B cell (primary cell): ENCODE measurements around the gene FUS. TPM values are rescaled to one million over a fixed set of nuclear protein-coding genes. Genes with fewer than 3 reads are reported as not detected.

Experiments
- ATAC-seq: fragments of 200-7000 bp; cut with Tn5 transposase; one replicate; pipeline ENCODE4 v1.10.0; 2021; ENCODE audit warnings: low read depth, mild to moderate bottlenecking, moderate number of reproducible peaks, moderate library complexity
- CTCF ChIA-PET: fragments of 350-600 bp; sonication (Branson Sonifier 250); formaldehyde crosslinking; loops from one replicate; lab custom pipeline; 2021; ENCODE audit warnings: antibody characterized with exemption, inconsistent platforms; lab: Charles Lee
- POLR2A ChIA-PET: fragments of 350-600 bp; sonication (Branson Sonifier 250); formaldehyde crosslinking; loops from one replicate; lab custom pipeline; 2021; ENCODE audit warnings: antibody characterized with exemption; lab: Charles Lee
- DNase-seq: peaks from one replicate; pipeline ENCODE4 v3.0.0; 2013
- H2AFZ ChIP-seq: 2 replicates; pipeline ENCODE4 v1.6.1; 2012; ENCODE audit warnings: mild to moderate bottlenecking, low read depth, low read length; ENCODE audit not compliant: insufficient read depth, poor library complexity, severe bottlenecking
- H3K27ac ChIP-seq, 2 donors: 1 replicate in 1 of 2; 2 replicates in 1 of 2; pipeline ENCODE4 v1.5.1; 2012 to 2013; ENCODE audit warnings: low read length in 2 of 2, mild to moderate bottlenecking in 2 of 2, moderate library complexity in 1 of 2
- H3K27me3 ChIP-seq, 4 experiments: fragments of 200-600 bp in 1 of 4; sonication (generic) in 1 of 4; replicated peaks in 1 of 4; 1 replicate in 2 of 4; 2 replicates in 2 of 4; pipeline versions ENCODE4 v1.6.1 to v1.7.0; 2013 to 2016; ENCODE audit warnings: low read length in 3 of 4, mild to moderate bottlenecking in 2 of 4, mixed read lengths in 1 of 4, moderate library complexity in 1 of 4; ENCODE audit not compliant: insufficient read depth in 4 of 4, control insufficient read depth in 3 of 4; ENCODE audit errors: control extremely low read depth in 1 of 4
- H3K36me3 ChIP-seq, 2 experiments: replicated peaks in 1 of 2; 1 replicate in 1 of 2; 2 replicates in 1 of 2; pipeline versions ENCODE4 v1.6.1 to v1.7.1; 2013; ENCODE audit warnings: low read length in 1 of 2; ENCODE audit not compliant: insufficient read depth in 2 of 2, control insufficient read depth in 1 of 2; ENCODE audit errors: control extremely low read depth in 1 of 2, extremely low read depth in 1 of 2
- H3K4me1 ChIP-seq, 2 donors: fragments of 200-600 bp in 1 of 2; sonication (generic) in 1 of 2; 1 replicate in 1 of 2; 2 replicates in 1 of 2; pipeline versions ENCODE4 v1.5.1 to v1.6.1; 2013 to 2017; ENCODE audit warnings: low read length in 2 of 2; ENCODE audit not compliant: control insufficient read depth in 2 of 2, insufficient read depth in 2 of 2
- H3K4me2 ChIP-seq: replicated peaks from 2 replicates; pipeline ENCODE3; 2012; ENCODE audit warnings: mild to moderate bottlenecking, low read depth, low read length; ENCODE audit not compliant: poor library complexity, severe bottlenecking
- H3K4me3 ChIP-seq, 5 experiments: fragments of 200-600 bp in 1 of 5; sonication (generic) in 1 of 5; 1 replicate in 3 of 5; 2 replicates in 2 of 5; pipeline versions ENCODE4 v1.5.1 to v1.7.0; 2011 to 2016; ENCODE audit warnings: low read length in 4 of 5, mild to moderate bottlenecking in 4 of 5, low read depth in 2 of 5, control low read depth in 1 of 5, moderate library complexity in 1 of 5; ENCODE audit not compliant: insufficient read depth in 1 of 5; ENCODE audit errors: control extremely low read depth in 1 of 5, extremely low read depth in 1 of 5
- H3K79me2 ChIP-seq: fragments of 200-600 bp; sonication (generic); one replicate; pipeline ENCODE4 v1.6.0; 2016; ENCODE audit warnings: low read length; ENCODE audit not compliant: control insufficient read depth, insufficient read depth
- H3K9ac ChIP-seq: fragments of 200-600 bp; sonication (generic); 2 replicates; pipeline ENCODE4 v1.6.1; 2017; ENCODE audit warnings: mild to moderate bottlenecking, low read length, moderate library complexity
- H3K9me3 ChIP-seq, 3 donors: one replicate each; pipeline versions ENCODE4 v1.6.1 to v1.7.1; 2013; ENCODE audit warnings: low read length in 2 of 3; ENCODE audit not compliant: control insufficient read depth in 2 of 3, insufficient read depth in 1 of 3; ENCODE audit errors: control extremely low read depth in 1 of 3
- H4K20me1 ChIP-seq: 2 replicates; pipeline ENCODE4 v1.6.0; 2012; ENCODE audit warnings: mild to moderate bottlenecking, low read length; ENCODE audit not compliant: insufficient read depth, control insufficient read depth, poor library complexity, severe bottlenecking
- H3K27ac Mint-ChIP-seq: one replicate; pipeline ENCODE4 v1.8.0; 2021; ENCODE audit warnings: mixed read lengths
- H3K27me3 Mint-ChIP-seq: one replicate; pipeline ENCODE4 v1.8.0; 2021; ENCODE audit warnings: mixed read lengths
- H3K4me1 Mint-ChIP-seq: one replicate; pipeline ENCODE4 v1.8.0; 2021; ENCODE audit warnings: mixed read lengths
- H3K4me3 Mint-ChIP-seq: one replicate; pipeline ENCODE4 v1.8.0; 2021; ENCODE audit warnings: mixed read lengths
- H3K9me3 Mint-ChIP-seq: one replicate; pipeline ENCODE4 v1.8.0; 2022; ENCODE audit warnings: mixed read lengths; ENCODE audit not compliant: insufficient read depth
- EZH2 ChIP-seq: IDR thresholded peaks from 2 replicates; pipeline ENCODE4 v1.6.1; 2012; ENCODE audit warnings: borderline replicate concordance, low read depth, mild to moderate bottlenecking, moderate library complexity, low read length; ENCODE audit not compliant: insufficient read depth, poor library complexity, severe bottlenecking
- WGBS: methylation state at CpG from one replicate; pipeline ENCODE4 v1.1.5; 2013; ENCODE audit warnings: missing lambda C conversion rate; ENCODE audit not compliant: insufficient coverage; 5-methylcytosine and 5-hydroxymethylcytosine counted together
- intact Hi-C: fragments of 100-400 bp; cut with micrococcal nuclease; formaldehyde crosslinking; loops from one replicate; pipeline ENCODE4 v1.10.0; 2022
- polyA plus RNA-seq: library from polyadenylated mRNA; depleted of rRNA; stranded (reverse); fragments of >200 nt; gene quantifications from 2 replicates; pipeline ENCODE4 v1.2.3, GENCODE V29; 2012
- small RNA-seq: library from RNA; depleted of rRNA; stranded (forward); fragments of <200 nt; gene quantifications from one replicate; pipeline ENCODE3, GENCODE V24; 2012; ENCODE audit warnings: low replicate concordance, low read depth; ENCODE audit not compliant: insufficient read length
- total RNA-seq, 2 donors: library from RNA; stranded (reverse); fragments of 120-200 nt in 1 of 2; gene quantifications; 1 replicate in 1 of 2; 2 replicates in 1 of 2; pipeline versions ENCODE4 v1.2.3 to v1.2.4, GENCODE V29; 2013 to 2022
- TF ChIP-seq, protein P1 (sequence below): fragments of 200-600 bp; IDR thresholded peaks from one replicate; pipeline ENCODE4 v1.8.0; 2022; ENCODE audit warnings: antibody characterized with exemption, mild to moderate bottlenecking

The FUS gene
- total and polyA plus RNA-seq, 2 donors (not counting 1 experiment from before 2014, with no cell fraction given), result 181 to 597 TPM

DNA sequence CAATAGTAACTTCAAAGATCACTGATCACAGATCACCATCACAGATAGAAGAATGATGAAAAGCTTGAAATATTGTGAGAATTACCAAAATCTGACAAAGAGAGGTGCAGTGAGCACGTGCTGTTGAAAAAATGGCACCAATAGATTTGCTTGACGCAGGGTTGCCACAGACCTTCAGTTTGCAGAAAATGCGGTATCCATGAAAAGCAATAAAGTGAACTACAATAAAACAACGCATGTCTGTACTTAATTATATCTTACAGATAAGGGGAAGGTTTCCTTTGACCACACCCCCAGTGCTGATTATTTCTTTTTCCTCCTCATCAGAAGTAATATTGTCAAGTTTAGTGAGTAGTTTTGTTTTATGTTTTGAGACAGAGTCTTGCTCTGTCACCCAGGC is 58.1 kb downstream of the FUS start:
- no peaks in the 10 kb centered on the region for H3K36me3 ChIP-seq
- H3K4me1 ChIP-seq, result no peaks in the 10 kb centered on the region
- no peak overlapping the region for H3K27ac ChIP-seq
- no peak for ATAC-seq
- Mint-ChIP-seq H3K27me3 (peaks cover 3% of the 10 kb centered on the region), H3K4me3 (no peak overlapping the region), H3K27ac (no peak overlapping the region), H3K9me3 (no peaks in the 10 kb centered on the region), H3K4me1 (no peaks in the 10 kb centered on the region)
- no peak overlapping the region for H3K9ac ChIP-seq
- no peak overlapping the region for H2AFZ ChIP-seq
- TF ChIP-seq, protein P1, sequence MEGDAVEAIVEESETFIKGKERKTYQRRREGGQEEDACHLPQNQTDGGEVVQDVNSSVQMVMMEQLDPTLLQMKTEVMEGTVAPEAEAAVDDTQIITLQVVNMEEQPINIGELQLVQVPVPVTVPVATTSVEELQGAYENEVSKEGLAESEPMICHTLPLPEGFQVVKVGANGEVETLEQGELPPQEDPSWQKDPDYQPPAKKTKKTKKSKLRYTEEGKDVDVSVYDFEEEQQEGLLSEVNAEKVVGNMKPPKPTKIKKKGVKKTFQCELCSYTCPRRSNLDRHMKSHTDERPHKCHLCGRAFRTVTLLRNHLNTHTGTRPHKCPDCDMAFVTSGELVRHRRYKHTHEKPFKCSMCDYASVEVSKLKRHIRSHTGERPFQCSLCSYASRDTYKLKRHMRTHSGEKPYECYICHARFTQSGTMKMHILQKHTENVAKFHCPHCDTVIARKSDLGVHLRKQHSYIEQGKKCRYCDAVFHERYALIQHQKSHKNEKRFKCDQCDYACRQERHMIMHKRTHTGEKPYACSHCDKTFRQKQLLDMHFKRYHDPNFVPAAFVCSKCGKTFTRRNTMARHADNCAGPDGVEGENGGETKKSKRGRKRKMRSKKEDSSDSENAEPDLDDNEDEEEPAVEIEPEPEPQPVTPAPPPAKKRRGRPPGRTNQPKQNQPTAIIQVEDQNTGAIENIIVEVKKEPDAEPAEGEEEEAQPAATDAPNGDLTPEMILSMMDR, result no peak
- TF ChIP-seq EZH2, result no peak
- ChIA-PET CTCF (no interaction called here), POLR2A (no interaction called here)
- 100% methylated on average over 1 of the region's 4 CpGs for WGBS
- H3K79me2 ChIP-seq, result no peaks in the 10 kb centered on the region
- no peaks in the 10 kb centered on the region for H4K20me1 ChIP-seq
- intact Hi-C loops, result no loop called here
- no peak overlapping the region for H3K4me3 ChIP-seq
- H3K27me3 ChIP-seq, result peaks cover 0 to 4% (median 0%) of the 10 kb centered on the region in 4 experiments
- H3K4me2 ChIP-seq, result no peak overlapping the region
- DNase-seq, result no peak
- H3K9me3 ChIP-seq, result peaks cover 0 to 8% (median 0%) of the 10 kb centered on the region in 3 donors

Small RNA genes within 50 kb of the gene (small RNA-seq; reads per million reads assigned to genes)
- gene AC009088.4 (not detected), gene NDUFA3P6 (not detected)

Other genes starting within 250 kb of the FUS start
- gene ORAI3, start 231.1 kb upstream of the FUS start, total RNA-seq, result 51.8 and 55.8 TPM in 2 replicates
- 24.2 and 32.2 TPM in 2 replicates for gene ORAI3, start 231.1 kb upstream of the FUS start, polyA plus RNA-seq
- 37.2 and 39.5 TPM in 2 replicates for gene SETD1A, start 222.4 kb upstream of the FUS start, total RNA-seq
- gene SETD1A, start 222.4 kb upstream of the FUS start, polyA plus RNA-seq, result 11.5 and 12.4 TPM in 2 replicates
- gene HSD3B7, start 194.9 kb upstream of the FUS start, total RNA-seq, result 1.0 and 1.2 TPM in 2 replicates
- gene HSD3B7, start 194.9 kb upstream of the FUS start, polyA plus RNA-seq, result 0.65 and 0.89 TPM in 2 replicates
- gene STX1B, start 169.5 kb upstream of the FUS start, total RNA-seq, result 2.2 and 2.7 TPM in 2 replicates
- 1.8 and 2.1 TPM in 2 replicates for gene STX1B, start 169.5 kb upstream of the FUS start, polyA plus RNA-seq
- gene STX4, start 146.6 kb upstream of the FUS start, total RNA-seq, result 111 and 120 TPM in 2 replicates
- gene STX4, start 146.6 kb upstream of the FUS start, polyA plus RNA-seq, result 133 and 159 TPM in 2 replicates
- gene ZNF668, start 105.9 kb upstream of the FUS start, total RNA-seq, result 11.1 and 12.0 TPM in 2 replicates
- 5.1 and 5.8 TPM in 2 replicates for gene ZNF668, start 105.9 kb upstream of the FUS start, polyA plus RNA-seq
- 45.9 and 51.7 TPM in 2 replicates for gene ZNF646, start 105.7 kb upstream of the FUS start, total RNA-seq
- 9.2 and 14.7 TPM in 2 replicates for gene ZNF646, start 105.7 kb upstream of the FUS start, polyA plus RNA-seq
- gene PRSS53, start 91.2 kb upstream of the FUS start, total RNA-seq, result 10.7 and 10.8 TPM in 2 replicates
- 10.1 and 11.6 TPM in 2 replicates for gene PRSS53, start 91.2 kb upstream of the FUS start, polyA plus RNA-seq
- 36.8 and 45.7 TPM in 2 replicates for gene VKORC1, start 85.3 kb upstream of the FUS start, total RNA-seq
- gene VKORC1, start 85.3 kb upstream of the FUS start, polyA plus RNA-seq, result 22.3 and 31.8 TPM in 2 replicates
- 24.7 and 29.7 TPM in 2 replicates for gene BCKDK, start 71.8 kb upstream of the FUS start, total RNA-seq
- 20.0 and 27.6 TPM in 2 replicates for gene BCKDK, start 71.8 kb upstream of the FUS start, polyA plus RNA-seq
- 100.0 and 102 TPM in 2 replicates for gene KAT8, start 62.5 kb upstream of the FUS start, total RNA-seq
- gene KAT8, start 62.5 kb upstream of the FUS start, polyA plus RNA-seq, result 102 TPM in 2 replicates
- not detected in 2 replicates for gene PRSS8, start 44.4 kb upstream of the FUS start, total RNA-seq
- not detected in 2 replicates for gene PRSS8, start 44.4 kb upstream of the FUS start, polyA plus RNA-seq
- gene PRSS36, start 30.1 kb upstream of the FUS start, total RNA-seq, result 1.6 TPM in 1 of 2 replicates, not detected in the other
- gene PRSS36, start 30.1 kb upstream of the FUS start, polyA plus RNA-seq, result 0.20 and 1.0 TPM in 2 replicates
- gene PYCARD, start 22.6 kb downstream of the FUS start, total RNA-seq, result 31.8 and 35.7 TPM in 2 replicates
- gene PYCARD, start 22.6 kb downstream of the FUS start, polyA plus RNA-seq, result 36.3 and 72.0 TPM in 2 replicates
- gene TRIM72, start 34.0 kb downstream of the FUS start, total RNA-seq, result 0.02 and 0.05 TPM in 2 replicates
- 0.03 and 0.09 TPM in 2 replicates for gene TRIM72, start 34.0 kb downstream of the FUS start, polyA plus RNA-seq
- gene PYDC1, start 37.0 kb downstream of the FUS start, total RNA-seq, result not detected in 2 replicates
- not detected in 2 replicates for gene PYDC1, start 37.0 kb downstream of the FUS start, polyA plus RNA-seq
- gene ITGAM, start 79.8 kb downstream of the FUS start, total RNA-seq, result 28.4 and 34.3 TPM in 2 replicates
- gene ITGAM, start 79.8 kb downstream of the FUS start, polyA plus RNA-seq, result 32.9 and 66.3 TPM in 2 replicates
- gene ITGAX, start 175.0 kb downstream of the FUS start, total RNA-seq, result 48.0 and 51.7 TPM in 2 replicates
- 39.2 and 78.8 TPM in 2 replicates for gene ITGAX, start 175.0 kb downstream of the FUS start, polyA plus RNA-seq
- gene ITGAD, start 213.2 kb downstream of the FUS start, total RNA-seq, result not detected in 2 replicates
- 0.10 and 0.19 TPM in 2 replicates for gene ITGAD, start 213.2 kb downstream of the FUS start, polyA plus RNA-seq
- gene COX6A2, start 248.2 kb downstream of the FUS start, total RNA-seq, result not detected in 2 replicates
- not detected in 2 replicates for gene COX6A2, start 248.2 kb downstream of the FUS start, polyA plus RNA-seq